WTC11 (cell line): ENCODE results near the gene G3BP2. TPM values are rescaled to one million over a fixed set of nuclear protein-coding genes. Genes with fewer than 3 reads are reported as not detected.

ENCODE experiments used
- ATAC-seq: fragments of 200-7000 bp; cut with Tn5 transposase; 2 replicates; pipeline ENCODE4 v1.10.0; 2021; ENCODE audit warnings: mild to moderate bottlenecking, moderate library complexity
- CTCF ChIA-PET: fragments of 300-600 bp; sonication (Branson Sonifier 250); formaldehyde crosslinking; loops from one replicate; lab custom pipeline; 2021; ENCODE audit warnings: antibody characterized with exemption; lab: Charles Lee
- POLR2A ChIA-PET: fragments of 350-600 bp; sonication (Branson Sonifier 250); formaldehyde crosslinking; loops from one replicate; lab custom pipeline; 2021; ENCODE audit warnings: antibody characterized with exemption; lab: Charles Lee
- DNase-seq: peaks from one replicate; pipeline ENCODE4 v3.0.0; 2021; ENCODE audit warnings: low spot score
- H3K27ac Mint-ChIP-seq: 2 replicates; pipeline ENCODE4 v1.8.0; 2021; ENCODE audit warnings: mixed read lengths
- H3K27me3 Mint-ChIP-seq: 2 replicates; pipeline ENCODE4 v1.8.0; 2021; ENCODE audit warnings: low read depth, mild to moderate bottlenecking, moderate library complexity, mixed read lengths
- H3K36me3 Mint-ChIP-seq: 2 replicates; pipeline ENCODE4 v1.8.0; 2021; ENCODE audit warnings: mixed read lengths
- H3K4me1 Mint-ChIP-seq: 2 replicates; pipeline ENCODE4 v1.8.0; 2022; ENCODE audit warnings: mixed read lengths
- H3K4me3 Mint-ChIP-seq: 2 replicates; pipeline ENCODE4 v1.8.0; 2021; ENCODE audit warnings: mild to moderate bottlenecking, moderate library complexity, mixed read lengths
- H3K9me3 Mint-ChIP-seq: 2 replicates; pipeline ENCODE4 v1.8.0; 2021; ENCODE audit warnings: mixed read lengths
- ATF1 ChIP-seq: sonication (generic); formaldehyde crosslinking; IDR thresholded peaks from 2 replicates; pipeline ENCODE4 v1.8.1; 2023; ENCODE audit warnings: mild to moderate bottlenecking, moderate library complexity, missing genetic modification reagents
- CBFB ChIP-seq: sonication (generic); formaldehyde crosslinking; IDR thresholded peaks from 2 replicates; pipeline ENCODE4 v1.8.1; 2022; ENCODE audit warnings: mild to moderate bottlenecking, low read depth, missing genetic modification reagents
- CREB1 ChIP-seq: sonication (generic); formaldehyde crosslinking; IDR thresholded peaks from 2 replicates; pipeline ENCODE4 v1.8.0; 2023; ENCODE audit warnings: mild to moderate bottlenecking, missing genetic modification reagents
- CREM ChIP-seq: sonication (generic); formaldehyde crosslinking; IDR thresholded peaks from 2 replicates; pipeline ENCODE4 v1.8.1; 2022; ENCODE audit warnings: mild to moderate bottlenecking, missing genetic modification reagents, moderate library complexity
- ELF4 ChIP-seq: sonication (generic); formaldehyde crosslinking; IDR thresholded peaks from 2 replicates; pipeline ENCODE4 v1.8.1; 2022; ENCODE audit warnings: low read depth, mild to moderate bottlenecking, moderate library complexity, missing genetic modification reagents
- FOXK1 ChIP-seq: sonication (generic); formaldehyde crosslinking; IDR thresholded peaks from 2 replicates; pipeline ENCODE4 v1.8.0; 2022; ENCODE audit warnings: mild to moderate bottlenecking, moderate library complexity, missing genetic modification reagents
- GTF2I ChIP-seq: fragments of 250-450 bp; sonication (Bioruptor Pico); conservative IDR thresholded peaks from 2 replicates; pipeline ENCODE4 v1.4.0; 2021; ENCODE audit warnings: mild to moderate bottlenecking
- HMGA2 ChIP-seq: fragments of 250-450 bp; sonication (Bioruptor Pico); IDR thresholded peaks from 2 replicates; pipeline ENCODE4 v1.4.0; 2021; ENCODE audit warnings: mild to moderate bottlenecking, moderate library complexity
- KAT7 ChIP-seq: sonication (generic); formaldehyde crosslinking; IDR thresholded peaks from 2 replicates; pipeline ENCODE4 v1.8.1; 2023; ENCODE audit warnings: missing genetic modification reagents, mild to moderate bottlenecking, borderline replicate concordance
- NFATC4 ChIP-seq: fragments of 250-450 bp; sonication (Bioruptor Pico); IDR thresholded peaks from 2 replicates; pipeline ENCODE4 v1.9.0; 2021; ENCODE audit warnings: mild to moderate bottlenecking
- NFE2L1 ChIP-seq: sonication (generic); formaldehyde crosslinking; IDR thresholded peaks from 2 replicates; pipeline ENCODE4 v1.8.1; 2023; ENCODE audit warnings: missing genetic modification reagents
- PRRX2 ChIP-seq: fragments of 250-450 bp; sonication (Bioruptor Pico); IDR thresholded peaks from 2 replicates; pipeline ENCODE4 v1.8.0; 2021; ENCODE audit warnings: mild to moderate bottlenecking
- SP1 ChIP-seq: sonication (generic); formaldehyde crosslinking; conservative IDR thresholded peaks from 2 replicates; pipeline ENCODE4 v1.8.1; 2022; ENCODE audit warnings: missing genetic modification reagents
- TCF7 ChIP-seq: sonication (generic); formaldehyde crosslinking; IDR thresholded peaks from 2 replicates; pipeline ENCODE4 v1.8.0; 2022; ENCODE audit warnings: mild to moderate bottlenecking, low read depth, missing genetic modification reagents, moderate library complexity
- TEAD1 ChIP-seq: sonication (generic); formaldehyde crosslinking; IDR thresholded peaks from 2 replicates; pipeline ENCODE4 v1.8.0; 2022; ENCODE audit warnings: mild to moderate bottlenecking, missing genetic modification reagents
- TP53 ChIP-seq: sonication (generic); formaldehyde crosslinking; IDR thresholded peaks from 2 replicates; pipeline ENCODE4 v1.8.1; 2023; ENCODE audit warnings: mild to moderate bottlenecking, missing genetic modification reagents
- ZBTB21 ChIP-seq: sonication (generic); formaldehyde crosslinking; IDR thresholded peaks from 2 replicates; pipeline ENCODE4 v1.8.1; 2023; ENCODE audit warnings: mild to moderate bottlenecking, missing genetic modification reagents, borderline replicate concordance
- ZNF232 ChIP-seq: sonication (generic); formaldehyde crosslinking; IDR thresholded peaks from 2 replicates; pipeline ENCODE4 v1.8.0; 2022; ENCODE audit warnings: mild to moderate bottlenecking, missing genetic modification reagents
- ZNF317 ChIP-seq: sonication (generic); formaldehyde crosslinking; IDR thresholded peaks from 2 replicates; pipeline ENCODE4 v1.8.1; 2023; ENCODE audit warnings: low read depth, mild to moderate bottlenecking, moderate library complexity, missing genetic modification reagents, borderline replicate concordance
- ZNF671 ChIP-seq: fragments of 250-450 bp; sonication (Bioruptor Pico); IDR thresholded peaks from 2 replicates; pipeline ENCODE4 v1.8.0; 2021; ENCODE audit warnings: mild to moderate bottlenecking
- total RNA-seq: library from RNA; stranded (reverse); gene quantifications from 3 replicates; pipeline ENCODE4 v1.2.3, GENCODE V29; 2021
- TF ChIP-seq, protein P1 (sequence below): sonication (generic); formaldehyde crosslinking; IDR thresholded peaks from 2 replicates; pipeline ENCODE4 v1.8.1; 2023; ENCODE audit warnings: mild to moderate bottlenecking, missing genetic modification reagents
- TF ChIP-seq, protein P2 (sequence below): fragments of 250-450 bp; sonication (Bioruptor Pico); IDR thresholded peaks from 2 replicates; pipeline ENCODE4 v1.9.0; 2021; ENCODE audit warnings: mild to moderate bottlenecking
- TF ChIP-seq, protein P3 (sequence below): sonication (generic); formaldehyde crosslinking; IDR thresholded peaks from 2 replicates; pipeline ENCODE4 v1.8.0; 2023; ENCODE audit warnings: missing genetic modification reagents
- TF ChIP-seq, protein P4 (sequence below): sonication (generic); formaldehyde crosslinking; IDR thresholded peaks from 2 replicates; pipeline ENCODE4 v1.8.1; 2023; ENCODE audit warnings: mild to moderate bottlenecking, missing genetic modification reagents, moderate library complexity
- TF ChIP-seq, protein P5 (sequence below): sonication (generic); formaldehyde crosslinking; IDR thresholded peaks from 2 replicates; pipeline ENCODE4 v1.8.1; 2022; ENCODE audit warnings: low read depth, mild to moderate bottlenecking, moderate library complexity, missing genetic modification reagents, borderline replicate concordance

G3BP2 gene
- total RNA-seq, 1 experiment from 2014 or later = 284 TPM

DNA sequence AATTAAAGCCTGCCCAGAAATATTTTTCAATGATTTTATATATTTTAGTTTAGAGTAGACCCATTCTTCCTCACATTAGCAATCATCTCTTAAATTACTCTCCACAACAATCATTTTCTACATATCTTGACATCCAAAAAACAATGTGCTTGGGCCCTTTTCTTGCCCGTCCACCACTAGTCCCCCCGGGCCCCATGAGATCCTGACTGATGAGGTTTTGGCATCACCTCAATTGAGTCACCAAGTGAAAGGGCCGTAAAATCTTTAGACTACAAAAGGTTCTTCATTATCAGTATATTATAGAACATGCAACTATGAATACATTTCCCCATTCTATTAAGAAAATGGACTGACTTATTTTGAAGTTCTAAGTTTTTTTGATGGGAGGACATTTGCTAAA is 38.9 kb downstream of the G3BP2 start (continued):
- TF ChIP-seq, protein P1, sequence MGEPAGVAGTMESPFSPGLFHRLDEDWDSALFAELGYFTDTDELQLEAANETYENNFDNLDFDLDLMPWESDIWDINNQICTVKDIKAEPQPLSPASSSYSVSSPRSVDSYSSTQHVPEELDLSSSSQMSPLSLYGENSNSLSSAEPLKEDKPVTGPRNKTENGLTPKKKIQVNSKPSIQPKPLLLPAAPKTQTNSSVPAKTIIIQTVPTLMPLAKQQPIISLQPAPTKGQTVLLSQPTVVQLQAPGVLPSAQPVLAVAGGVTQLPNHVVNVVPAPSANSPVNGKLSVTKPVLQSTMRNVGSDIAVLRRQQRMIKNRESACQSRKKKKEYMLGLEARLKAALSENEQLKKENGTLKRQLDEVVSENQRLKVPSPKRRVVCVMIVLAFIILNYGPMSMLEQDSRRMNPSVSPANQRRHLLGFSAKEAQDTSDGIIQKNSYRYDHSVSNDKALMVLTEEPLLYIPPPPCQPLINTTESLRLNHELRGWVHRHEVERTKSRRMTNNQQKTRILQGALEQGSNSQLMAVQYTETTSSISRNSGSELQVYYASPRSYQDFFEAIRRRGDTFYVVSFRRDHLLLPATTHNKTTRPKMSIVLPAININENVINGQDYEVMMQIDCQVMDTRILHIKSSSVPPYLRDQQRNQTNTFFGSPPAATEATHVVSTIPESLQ (CRISPR knock-in tag) = no peak
- TF ChIP-seq ZNF317 (CRISPR knock-in tag) = no peak

DNA sequence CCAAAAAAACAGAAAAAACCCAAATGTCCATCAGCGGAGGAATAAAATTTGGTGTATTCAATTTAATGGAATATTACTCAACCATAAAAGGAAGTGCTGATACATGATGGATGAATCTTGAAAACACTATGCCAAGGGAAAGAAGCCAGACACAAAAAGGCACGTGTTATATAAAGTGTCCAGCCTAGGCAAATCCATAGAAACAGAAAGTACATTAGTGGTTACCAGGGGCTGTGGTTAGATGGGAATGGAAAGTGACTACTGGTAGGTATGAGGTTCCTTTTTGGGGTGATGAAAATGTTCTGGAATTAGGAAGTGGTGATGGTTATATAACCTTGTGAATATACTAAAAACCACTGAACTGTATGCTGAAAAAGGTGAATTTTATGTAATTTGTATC is 39.4 kb downstream of the G3BP2 start:
- no peak for ATAC-seq
- ChIA-PET POLR2A (no interaction called here), CTCF (no interaction called here)
- Mint-ChIP-seq H3K9me3 (no peaks in the 10 kb centered on the region), H3K27me3 (peaks cover 29% of the 10 kb centered on the region), H3K36me3 (no peaks in the 10 kb centered on the region), H3K4me3 (no peak overlapping the region), H3K4me1 (peaks cover 12% of the 10 kb centered on the region), H3K27ac (no peak overlapping the region)
- no peak for DNase-seq
- no peak for TF ChIP-seq CBFB (CRISPR knock-in tag)
- TF ChIP-seq, protein P2, sequence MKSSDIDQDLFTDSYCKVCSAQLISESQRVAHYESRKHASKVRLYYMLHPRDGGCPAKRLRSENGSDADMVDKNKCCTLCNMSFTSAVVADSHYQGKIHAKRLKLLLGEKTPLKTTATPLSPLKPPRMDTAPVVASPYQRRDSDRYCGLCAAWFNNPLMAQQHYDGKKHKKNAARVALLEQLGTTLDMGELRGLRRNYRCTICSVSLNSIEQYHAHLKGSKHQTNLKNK = no peak
- no peak for TF ChIP-seq CREM (CRISPR knock-in tag)
- TF ChIP-seq, protein P3, sequence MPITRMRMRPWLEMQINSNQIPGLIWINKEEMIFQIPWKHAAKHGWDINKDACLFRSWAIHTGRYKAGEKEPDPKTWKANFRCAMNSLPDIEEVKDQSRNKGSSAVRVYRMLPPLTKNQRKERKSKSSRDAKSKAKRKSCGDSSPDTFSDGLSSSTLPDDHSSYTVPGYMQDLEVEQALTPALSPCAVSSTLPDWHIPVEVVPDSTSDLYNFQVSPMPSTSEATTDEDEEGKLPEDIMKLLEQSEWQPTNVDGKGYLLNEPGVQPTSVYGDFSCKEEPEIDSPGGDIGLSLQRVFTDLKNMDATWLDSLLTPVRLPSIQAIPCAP (CRISPR knock-in tag) = no peak
- no peak for TF ChIP-seq GTF2I

DNA sequence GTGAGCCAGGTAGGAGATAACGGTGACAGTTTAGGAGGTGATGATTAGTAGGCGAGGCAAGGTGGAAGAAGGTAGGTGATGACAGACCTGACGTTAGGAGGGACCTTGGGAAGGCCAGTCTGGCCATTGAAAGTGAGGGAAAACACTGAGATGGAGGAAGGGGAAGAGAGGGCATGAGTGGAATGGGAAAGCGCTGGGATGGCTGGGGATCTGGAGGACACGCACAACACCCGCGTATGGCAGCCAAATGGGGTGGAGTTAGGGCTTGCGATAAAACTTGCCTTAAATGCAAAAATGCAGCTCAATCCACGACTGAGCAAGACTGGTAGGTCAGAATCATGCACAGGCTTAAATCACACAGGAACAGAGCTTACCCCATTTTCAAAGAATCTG is 42.3 kb downstream of the G3BP2 start:
- peak overlapping the region; percentile 66; the same call in 1 of the 2 replicates for H3K27ac Mint-ChIP-seq
- peak overlapping the region; percentile 84 for H3K4me3 Mint-ChIP-seq
- H3K9me3 Mint-ChIP-seq = no peaks in the 10 kb centered on the region
- ChIA-PET CTCF (interaction anchor here (1.0 to 1.8 kb wide), 3 partner anchors 8 to 217 kb away, joined by 5 to 6 read pairs (median 5); partner anchors contain the start of gene USO1), POLR2A (interaction anchor here (2.1 kb wide), 1 partner anchor 93 kb away, joined by 11 read pairs; the partner anchor contains the start of gene USO1)
- DNase-seq = no peak
- H3K36me3 Mint-ChIP-seq = no peaks in the 10 kb centered on the region
- TF ChIP-seq ELF4 (CRISPR knock-in tag) (no peak), TEAD1 (0 out of 2 replicates have a peak, but pooled peaks have one; percentile 13), NFE2L1 (CRISPR knock-in tag) (no peak), KAT7 (CRISPR knock-in tag) (no peak)
- TF ChIP-seq, protein P2 = no peak
- peak; percentile 2; the same call in 1 of the 2 replicates for ATAC-seq
- peaks cover 7% of the 10 kb centered on the region for H3K4me1 Mint-ChIP-seq
- H3K27me3 Mint-ChIP-seq = peaks cover 30% of the 10 kb centered on the region

DNA sequence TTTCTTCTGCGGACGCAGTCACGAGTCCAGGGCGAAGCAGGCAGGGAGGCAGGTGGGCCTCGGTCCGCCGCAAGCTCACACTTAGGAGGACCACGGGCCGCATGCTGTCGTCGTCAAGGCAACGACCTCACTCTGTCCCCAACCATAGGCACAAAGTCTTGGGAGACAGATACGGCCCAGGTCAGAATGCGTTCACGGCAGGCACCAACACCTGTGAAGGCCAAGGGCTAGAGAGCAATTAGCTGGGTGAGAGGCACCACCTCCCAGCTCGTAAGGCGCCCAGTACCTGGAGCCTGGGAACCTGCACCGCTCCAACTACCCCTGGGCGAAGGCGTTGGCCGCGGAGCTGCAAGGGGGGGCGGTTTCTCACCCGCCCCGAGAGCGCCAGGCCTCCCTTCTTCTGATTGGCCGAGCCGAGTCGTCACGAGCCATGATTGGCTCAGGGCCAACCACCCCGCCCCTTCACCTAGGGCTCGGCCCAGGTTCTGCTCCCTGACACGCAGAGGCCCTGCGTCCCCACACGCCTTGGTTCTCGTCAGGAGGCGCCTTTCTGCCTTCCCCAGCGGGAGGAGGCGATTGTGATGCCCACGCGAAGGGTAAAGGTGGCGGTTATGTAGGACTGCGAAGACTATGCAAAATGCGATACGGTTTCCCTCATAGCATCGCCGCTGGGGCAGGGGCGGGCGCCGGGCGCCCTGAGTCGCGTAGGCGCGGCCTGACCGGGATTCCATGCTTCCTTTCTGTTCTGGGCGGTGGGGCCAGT is 42.9 kb downstream of the G3BP2 start, which contains the start of gene CDKL2:
Gene CDKL2, minus strand, starts transcription at position 355 of the 763 bp plus-strand sequence. CDS start 4,540 bp downstream, outside the sequence.
- H3K4me3 Mint-ChIP-seq = peak within 1 kb of the TSS; percentile 84
- CTCF ChIA-PET = interaction anchor here (1.0 to 1.8 kb wide), 3 partner anchors 9 to 218 kb away, joined by 5 to 6 read pairs (median 5); partner anchors contain the start of gene USO1
- DNase-seq (peak; percentile 93), ATAC-seq (peak; percentile 98)
- POLR2A ChIA-PET = interaction anchor here (0.9 to 2.1 kb wide), 2 partner anchors 23 to 94 kb away, joined by 3 to 11 read pairs; partner anchors contain the start of gene USO1
- H3K9me3 Mint-ChIP-seq = no peaks in the 10 kb centered on the region
- peak within 1 kb of the TSS; percentile 68 for H3K27ac Mint-ChIP-seq
- no peaks in the 10 kb centered on the region for H3K36me3 Mint-ChIP-seq
- H3K4me1 Mint-ChIP-seq = peaks cover 7% of the 10 kb centered on the region
- H3K27me3 Mint-ChIP-seq = peaks cover 30% of the 10 kb centered on the region
- TF ChIP-seq ZNF232 (CRISPR knock-in tag) (peak; percentile 86; the same call in 1 of the 2 replicates), TP53 (CRISPR knock-in tag) (peak; percentile 81), FOXK1 (CRISPR knock-in tag) (peak; percentile 76; the same call in 1 of the 2 replicates), GTF2I (no peak), SP1 (CRISPR knock-in tag) (peak; percentile 74), PRRX2 (CRISPR knock-in tag) (no peak), TCF7 (CRISPR knock-in tag) (0 out of 2 replicates have a peak, but pooled peaks have one; percentile 30), CBFB (CRISPR knock-in tag) (peak; percentile 42; the same call in 1 of the 2 replicates), ZBTB21 (CRISPR knock-in tag) (peak; percentile 81; the same call in 1 of the 2 replicates), ZNF671 (CRISPR knock-in tag) (no peak), CREB1 (0 out of 2 replicates have a peak, but pooled peaks have one; percentile 65), HMGA2 (CRISPR knock-in tag) (no peak), NFATC4 (no peak), ATF1 (CRISPR knock-in tag) (no peak)
- TF ChIP-seq, protein P4, sequence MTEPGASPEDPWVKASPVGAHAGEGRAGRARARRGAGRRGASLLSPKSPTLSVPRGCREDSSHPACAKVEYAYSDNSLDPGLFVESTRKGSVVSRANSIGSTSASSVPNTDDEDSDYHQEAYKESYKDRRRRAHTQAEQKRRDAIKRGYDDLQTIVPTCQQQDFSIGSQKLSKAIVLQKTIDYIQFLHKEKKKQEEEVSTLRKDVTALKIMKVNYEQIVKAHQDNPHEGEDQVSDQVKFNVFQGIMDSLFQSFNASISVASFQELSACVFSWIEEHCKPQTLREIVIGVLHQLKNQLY (CRISPR knock-in tag) = no peak
- TF ChIP-seq, protein P5, sequence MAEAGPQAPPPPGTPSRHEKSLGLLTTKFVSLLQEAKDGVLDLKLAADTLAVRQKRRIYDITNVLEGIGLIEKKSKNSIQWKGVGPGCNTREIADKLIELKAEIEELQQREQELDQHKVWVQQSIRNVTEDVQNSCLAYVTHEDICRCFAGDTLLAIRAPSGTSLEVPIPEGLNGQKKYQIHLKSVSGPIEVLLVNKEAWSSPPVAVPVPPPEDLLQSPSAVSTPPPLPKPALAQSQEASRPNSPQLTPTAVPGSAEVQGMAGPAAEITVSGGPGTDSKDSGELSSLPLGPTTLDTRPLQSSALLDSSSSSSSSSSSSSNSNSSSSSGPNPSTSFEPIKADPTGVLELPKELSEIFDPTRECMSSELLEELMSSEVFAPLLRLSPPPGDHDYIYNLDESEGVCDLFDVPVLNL = no peak
